Heart left ventricle (tissue), 13 donors: ENCODE data around the gene TMEM255A.

Source experiments
- CTCF ChIP-seq, 12 donors: fragments of 200-600 bp; sonication (generic) in 4 of 12; IDR thresholded peaks; one replicate each; pipeline versions ENCODE4 v1.5.0 to v1.8.0; 2018 to 2022; ENCODE audit warnings: antibody characterized with exemption in 12 of 12, mild to moderate bottlenecking in 5 of 12
- POLR2A ChIP-seq, 2 donors: fragments of 450-650 bp; IDR thresholded peaks; one replicate each; pipeline ENCODE4 v1.6.1; 2017; ENCODE audit warnings: antibody characterized with exemption in 2 of 2, mild to moderate bottlenecking in 2 of 2, moderate library complexity in 2 of 2
- donor health status: ischemic (EF 13 %, LVEDD 7.1; RV severe dilation, severe dysfunction).
- donor health status: DM: no; HTN: yes; CAD: no.
- donor health status: DM: no; HTN: no; CAD: no.
- donor health status: ischemic (EF 25% LVEDD 6.9; RV normal size, moderate dysfunction).
- donor health status: ischemic (EF 25% LVEDD 5.7; RV mildly dilated, moderate dysfunction).
- donor health status: ischemic (EF 35%, LVEDD 5.7; RV mildly dilated, moderate dysfunction).
- donor health status: nonischemic (EF 11% LVEDD 7.7; RV severe dilation, severe dysfunction).
- donor health status: DM: yes; HTN: yes; CAD: no.
- donor health status: PGD.
- donor health status: ischemic (EF 29% LVEDD 5.4; RV normal size, mild dysfunction).
- donor health status: nonischemic (EF 23%, LVEDD 6.1; RV moderate dilation, normal function).

- TF ChIP-seq CTCF (IDR thresholded peaks at IDR 0.05) = no peak
- no peak for TF ChIP-seq POLR2A (IDR thresholded peaks at IDR 0.05)
These were observed 41.8 kb downstream of the TMEM255A start for GRCh38 chrX:120269373-120270035.
